ENCODE data around the gene ANKRD44.

DNA sequence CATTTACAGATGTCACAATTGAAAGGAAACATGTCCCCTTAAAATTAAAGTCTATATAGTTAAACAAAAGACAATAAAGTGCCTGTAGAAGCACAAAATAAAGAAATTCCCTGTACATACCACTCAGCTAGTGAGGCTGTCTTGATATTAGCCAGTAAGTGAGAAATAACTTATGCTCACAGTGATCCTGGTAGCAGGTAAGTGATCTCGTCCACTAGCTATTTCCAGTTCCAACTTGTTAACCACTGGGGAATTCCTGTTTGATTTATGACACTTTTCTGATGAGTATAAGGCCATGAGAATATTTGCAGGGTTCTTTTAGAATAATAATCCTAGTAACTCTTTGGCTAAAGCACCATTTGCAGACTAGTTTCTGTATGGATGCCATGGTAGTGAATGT lies 256.1 kb downstream of the ANKRD44 start:
- TF ChIP-seq CTCF (IDR thresholded peaks at IDR 0.05) (no peak), POLR2A (IDR thresholded peaks at IDR 0.05) (no peak)
